Stimulated activated memory B cell treated with anti-CD40 and anti-IgM and Interleukin-4, amounts not matched to agents 10 μg/mL and 1 μg/mL and 100 μg/mL, for 72 hours (primary cell): Measurements from ENCODE around the gene MED15.
A peak's percentile ranks its signal among the peaks of the same experiment; 100 is the strongest.
"Not testable (repeated sequence)": the region's sequence is repeated elsewhere in the genome, so short reads cannot be mapped to it uniquely, and the experiment has no call there.

Source experiments
- ATAC-seq: fragments of 150-1000 bp; cut with Tn5 transposase; 2 replicates; pipeline ENCODE4 v1.10.0; 2021
- H3K27ac Mint-ChIP-seq: one replicate; pipeline ENCODE4 v1.8.0; 2022; ENCODE audit warnings: mild to moderate bottlenecking, mixed read lengths
- H3K27me3 Mint-ChIP-seq: one replicate; pipeline ENCODE4 v1.8.0; 2022; ENCODE audit warnings: mixed read lengths
- H3K36me3 Mint-ChIP-seq: one replicate; pipeline ENCODE4 v1.8.0; 2022; ENCODE audit warnings: mixed read lengths
- H3K4me1 Mint-ChIP-seq: one replicate; pipeline ENCODE4 v1.8.0; 2022; ENCODE audit warnings: mixed read lengths
- H3K4me3 Mint-ChIP-seq: one replicate; pipeline ENCODE4 v1.8.0; 2022; ENCODE audit warnings: mild to moderate bottlenecking, moderate library complexity, mixed read lengths
- H3K9me3 Mint-ChIP-seq: one replicate; pipeline ENCODE4 v1.8.0; 2022; ENCODE audit warnings: mixed read lengths

MED15 gene

GRCh38 chr22:20494978-20495860 is 12.2 kb upstream of the MED15 start, which contains the start of gene KLHL22:
Gene KLHL22 (minus strand): TSS chr22:20495795. CDS start chr22:20489211, 6,584 bp downstream.
- peak within 1 kb of the TSS; percentile 88 for H3K27ac Mint-ChIP-seq
- H3K4me3 Mint-ChIP-seq, result peak within 1 kb of the TSS; percentile 98
- H3K36me3 Mint-ChIP-seq, result no peaks in the 10 kb centered on the region
- H3K27me3 Mint-ChIP-seq, result no peaks in the 10 kb centered on the region
- peaks cover 35% of the 10 kb centered on the region for H3K4me1 Mint-ChIP-seq
- ATAC-seq, result peak; percentile 61
- no peaks in the 10 kb centered on the region for H3K9me3 Mint-ChIP-seq

- no peaks in the 10 kb centered on the region for H3K9me3 Mint-ChIP-seq
- peak overlapping the region; percentile 98 for H3K4me3 Mint-ChIP-seq
- H3K27ac Mint-ChIP-seq, result peak overlapping the region; percentile 88
- no peaks in the 10 kb centered on the region for H3K36me3 Mint-ChIP-seq
- no peaks in the 10 kb centered on the region for H3K27me3 Mint-ChIP-seq
- peaks cover 35% of the 10 kb centered on the region for H3K4me1 Mint-ChIP-seq
- peak; percentile 97 for ATAC-seq
Measured at GRCh38 chr22:20495861-20496681, 11.3 kb upstream of the MED15 start.

GRCh38 chr22:20497426-20497825 is 10.0 kb upstream of the MED15 start:
- Mint-ChIP-seq H3K36me3 (no peaks in the 10 kb centered on the region), H3K27me3 (no peaks in the 10 kb centered on the region), H3K4me1 (peaks cover 27% of the 10 kb centered on the region), H3K9me3 (no peaks in the 10 kb centered on the region), H3K27ac (no peak overlapping the region), H3K4me3 (no peak overlapping the region)
- no peak for ATAC-seq

GRCh38 chr22:20498913-20499312 is 8.5 kb upstream of the MED15 start:
- H3K9me3 Mint-ChIP-seq, result no peaks in the 10 kb centered on the region
- ATAC-seq, result no peak
- H3K27me3 Mint-ChIP-seq, result no peaks in the 10 kb centered on the region
- H3K36me3 Mint-ChIP-seq, result no peaks in the 10 kb centered on the region
- no peak overlapping the region for H3K4me3 Mint-ChIP-seq
- no peak overlapping the region for H3K27ac Mint-ChIP-seq
- H3K4me1 Mint-ChIP-seq, result peaks cover 19% of the 10 kb centered on the region

GRCh38 chr22:20499769-20500168 is 7.6 kb upstream of the MED15 start:
- no peaks in the 10 kb centered on the region for H3K9me3 Mint-ChIP-seq
- no peak for ATAC-seq
- peaks cover 13% of the 10 kb centered on the region for H3K4me1 Mint-ChIP-seq
- H3K27ac Mint-ChIP-seq, result no peak overlapping the region
- no peaks in the 10 kb centered on the region for H3K27me3 Mint-ChIP-seq
- H3K4me3 Mint-ChIP-seq, result no peak overlapping the region
- H3K36me3 Mint-ChIP-seq, result no peaks in the 10 kb centered on the region

GRCh38 chr22:20503816-20504215 is 3.6 kb upstream of the MED15 start:
- Mint-ChIP-seq H3K4me3 (no peak overlapping the region), H3K9me3 (no peaks in the 10 kb centered on the region), H3K36me3 (no peaks in the 10 kb centered on the region), H3K27me3 (no peaks in the 10 kb centered on the region), H3K4me1 (peaks cover 18% of the 10 kb centered on the region), H3K27ac (no peak overlapping the region)
- no peak for ATAC-seq

GRCh38 chr22:20504293-20504922 is 3.0 kb upstream of the MED15 start:
- H3K4me3 Mint-ChIP-seq, ATAC-seq, H3K9me3 Mint-ChIP-seq, H3K27ac Mint-ChIP-seq, H3K36me3 Mint-ChIP-seq, H3K27me3 Mint-ChIP-seq: not testable (repeated sequence)
- peaks cover 24% of the 10 kb centered on the region for H3K4me1 Mint-ChIP-seq

- Mint-ChIP-seq H3K4me3 (peak overlapping the region; percentile 93), H3K27ac (peak overlapping the region; percentile 97), H3K4me1 (peaks cover 47% of the 10 kb centered on the region), H3K36me3 (no peaks in the 10 kb centered on the region), H3K9me3 (no peaks in the 10 kb centered on the region), H3K27me3 (no peaks in the 10 kb centered on the region)
- ATAC-seq, result no peak
Measured at GRCh38 chr22:20506543-20507252, 712 bp upstream of the MED15 start.

- not testable (repeated sequence) for H3K36me3 Mint-ChIP-seq, ATAC-seq, H3K27me3 Mint-ChIP-seq, H3K9me3 Mint-ChIP-seq
- peak overlapping the region; percentile 93 for H3K4me3 Mint-ChIP-seq
- peaks cover 57% of the 10 kb centered on the region for H3K4me1 Mint-ChIP-seq
- peak overlapping the region; percentile 97 for H3K27ac Mint-ChIP-seq
Measured at GRCh38 chr22:20508067-20508755, 801 bp downstream of the MED15 start.

GRCh38 chr22:20508815-20509271 is 1.4 kb downstream of the MED15 start:
- Mint-ChIP-seq H3K27ac (peak overlapping the region; percentile 97), H3K9me3 (no peaks in the 10 kb centered on the region), H3K4me1 (peaks cover 63% of the 10 kb centered on the region), H3K36me3 (no peaks in the 10 kb centered on the region), H3K27me3 (no peaks in the 10 kb centered on the region), H3K4me3 (peak overlapping the region; percentile 93)
- no peak for ATAC-seq

GRCh38 chr22:20509344-20510047 is 2.1 kb downstream of the MED15 start:
- H3K9me3 Mint-ChIP-seq, result no peaks in the 10 kb centered on the region
- H3K27me3 Mint-ChIP-seq, result no peaks in the 10 kb centered on the region
- peak overlapping the region; percentile 97 for H3K27ac Mint-ChIP-seq
- H3K36me3 Mint-ChIP-seq, result peaks cover 5% of the 10 kb centered on the region
- peak; percentile 74 for ATAC-seq
- H3K4me3 Mint-ChIP-seq, result peak overlapping the region; percentile 93
- peaks cover 69% of the 10 kb centered on the region for H3K4me1 Mint-ChIP-seq

GRCh38 chr22:20510811-20511577 is 3.6 kb downstream of the MED15 start:
- H3K27ac Mint-ChIP-seq, result peak overlapping the region; percentile 57

GRCh38 chr22:20511578-20512229 is 4.3 kb downstream of the MED15 start:
- H3K36me3 Mint-ChIP-seq, result peaks cover 11% of the 10 kb centered on the region
- no peaks in the 10 kb centered on the region for H3K27me3 Mint-ChIP-seq
- H3K27ac Mint-ChIP-seq, result peak overlapping the region; percentile 57
- no peak for ATAC-seq
- H3K4me3 Mint-ChIP-seq, result no peak overlapping the region
- peaks cover 77% of the 10 kb centered on the region for H3K4me1 Mint-ChIP-seq
- H3K9me3 Mint-ChIP-seq, result no peaks in the 10 kb centered on the region

More at GRCh38 chr22:20510811-20511577, 3.6 kb downstream of the MED15 start:
- Mint-ChIP-seq H3K27me3 (no peaks in the 10 kb centered on the region), H3K4me3 (peak overlapping the region; percentile 29), H3K9me3 (no peaks in the 10 kb centered on the region), H3K4me1 (peaks cover 77% of the 10 kb centered on the region), H3K36me3 (peaks cover 11% of the 10 kb centered on the region)
- no peak for ATAC-seq
